WTC11 (cell line): ENCODE measurements around the gene MYO15B. TPM values are rescaled to one million over a fixed set of nuclear protein-coding genes. Genes with fewer than 3 reads are reported as not detected.

ENCODE experiments used
- ATAC-seq: fragments of 200-7000 bp; cut with Tn5 transposase; 2 replicates; pipeline ENCODE4 v1.10.0; 2021; ENCODE audit warnings: mild to moderate bottlenecking, moderate library complexity
- CTCF ChIA-PET: fragments of 300-600 bp; sonication (Branson Sonifier 250); formaldehyde crosslinking; loops from one replicate; lab custom pipeline; 2021; ENCODE audit warnings: antibody characterized with exemption; lab: Charles Lee
- POLR2A ChIA-PET: fragments of 350-600 bp; sonication (Branson Sonifier 250); formaldehyde crosslinking; loops from one replicate; lab custom pipeline; 2021; ENCODE audit warnings: antibody characterized with exemption; lab: Charles Lee
- DNase-seq: peaks from one replicate; pipeline ENCODE4 v3.0.0; 2021; ENCODE audit warnings: low spot score
- H3K27ac Mint-ChIP-seq: 2 replicates; pipeline ENCODE4 v1.8.0; 2021; ENCODE audit warnings: mixed read lengths
- H3K27me3 Mint-ChIP-seq: 2 replicates; pipeline ENCODE4 v1.8.0; 2021; ENCODE audit warnings: low read depth, mild to moderate bottlenecking, moderate library complexity, mixed read lengths
- H3K36me3 Mint-ChIP-seq: 2 replicates; pipeline ENCODE4 v1.8.0; 2021; ENCODE audit warnings: mixed read lengths
- H3K4me1 Mint-ChIP-seq: 2 replicates; pipeline ENCODE4 v1.8.0; 2022; ENCODE audit warnings: mixed read lengths
- H3K4me3 Mint-ChIP-seq: 2 replicates; pipeline ENCODE4 v1.8.0; 2021; ENCODE audit warnings: mild to moderate bottlenecking, moderate library complexity, mixed read lengths
- H3K9me3 Mint-ChIP-seq: 2 replicates; pipeline ENCODE4 v1.8.0; 2021; ENCODE audit warnings: mixed read lengths
- ATF1 ChIP-seq: sonication (generic); formaldehyde crosslinking; IDR thresholded peaks from 2 replicates; pipeline ENCODE4 v1.8.1; 2023; ENCODE audit warnings: mild to moderate bottlenecking, moderate library complexity, missing genetic modification reagents
- ELF4 ChIP-seq: sonication (generic); formaldehyde crosslinking; IDR thresholded peaks from 2 replicates; pipeline ENCODE4 v1.8.1; 2022; ENCODE audit warnings: low read depth, mild to moderate bottlenecking, moderate library complexity, missing genetic modification reagents
- GABPB1 ChIP-seq: sonication (generic); formaldehyde crosslinking; IDR thresholded peaks from 2 replicates; pipeline ENCODE4 v1.8.1; 2023; ENCODE audit warnings: mild to moderate bottlenecking, missing genetic modification reagents
- NFATC4 ChIP-seq: fragments of 250-450 bp; sonication (Bioruptor Pico); IDR thresholded peaks from 2 replicates; pipeline ENCODE4 v1.9.0; 2021; ENCODE audit warnings: mild to moderate bottlenecking
- SMAD3 ChIP-seq: sonication (generic); formaldehyde crosslinking; IDR thresholded peaks from 2 replicates; pipeline ENCODE4 v1.8.0; 2022; ENCODE audit warnings: missing genetic modification reagents, mild to moderate bottlenecking, borderline replicate concordance
- SMAD4 ChIP-seq: sonication (generic); formaldehyde crosslinking; IDR thresholded peaks from 2 replicates; pipeline ENCODE4 v1.8.0; 2022; ENCODE audit warnings: mild to moderate bottlenecking, missing genetic modification reagents
- SP1 ChIP-seq: sonication (generic); formaldehyde crosslinking; conservative IDR thresholded peaks from 2 replicates; pipeline ENCODE4 v1.8.1; 2022; ENCODE audit warnings: missing genetic modification reagents
- TCF7 ChIP-seq: sonication (generic); formaldehyde crosslinking; IDR thresholded peaks from 2 replicates; pipeline ENCODE4 v1.8.0; 2022; ENCODE audit warnings: mild to moderate bottlenecking, low read depth, missing genetic modification reagents, moderate library complexity
- ZBTB21 ChIP-seq: sonication (generic); formaldehyde crosslinking; IDR thresholded peaks from 2 replicates; pipeline ENCODE4 v1.8.1; 2023; ENCODE audit warnings: mild to moderate bottlenecking, missing genetic modification reagents, borderline replicate concordance
- ZNF232 ChIP-seq: sonication (generic); formaldehyde crosslinking; IDR thresholded peaks from 2 replicates; pipeline ENCODE4 v1.8.0; 2022; ENCODE audit warnings: mild to moderate bottlenecking, missing genetic modification reagents
- ZNF396 ChIP-seq: fragments of 250-450 bp; sonication (Bioruptor Pico); IDR thresholded peaks from 2 replicates; pipeline ENCODE4 v1.8.0; 2021; ENCODE audit warnings: mild to moderate bottlenecking, moderate library complexity, borderline replicate concordance
- total RNA-seq: library from RNA; stranded (reverse); gene quantifications from 3 replicates; pipeline ENCODE4 v1.2.3, GENCODE V29; 2021
- TF ChIP-seq, protein P1 (sequence below): sonication (generic); formaldehyde crosslinking; IDR thresholded peaks from 2 replicates; pipeline ENCODE4 v1.8.1; 2023; ENCODE audit warnings: mild to moderate bottlenecking, missing genetic modification reagents
- TF ChIP-seq, protein P2 (sequence below): sonication (generic); formaldehyde crosslinking; conservative IDR thresholded peaks from 2 replicates; pipeline ENCODE4 v1.8.1; 2023; ENCODE audit warnings: mild to moderate bottlenecking, low read depth, missing genetic modification reagents, moderate library complexity
- TF ChIP-seq, protein P3 (sequence below): sonication (generic); formaldehyde crosslinking; IDR thresholded peaks from 2 replicates; pipeline ENCODE4 v1.8.1; 2022; ENCODE audit warnings: mild to moderate bottlenecking, missing genetic modification reagents, moderate library complexity, borderline replicate concordance
- TF ChIP-seq, protein P4 (sequence below): sonication (generic); formaldehyde crosslinking; IDR thresholded peaks from 2 replicates; pipeline ENCODE4 v1.8.1; 2023; ENCODE audit warnings: mild to moderate bottlenecking, missing genetic modification reagents, borderline replicate concordance
- TF ChIP-seq, protein P5 (sequence below): sonication (generic); formaldehyde crosslinking; IDR thresholded peaks from 2 replicates; pipeline ENCODE4 v1.8.1; 2022; ENCODE audit warnings: low read depth, mild to moderate bottlenecking, moderate library complexity, missing genetic modification reagents, borderline replicate concordance
- TF ChIP-seq, protein P6 (sequence below): fragments of 250-450 bp; sonication (Bioruptor Pico); IDR thresholded peaks from 2 replicates; pipeline ENCODE4 v1.9.0; 2021; ENCODE audit warnings: mild to moderate bottlenecking

Gene MYO15B
- total RNA-seq, 1 experiment from 2014 or later, result 35.6 TPM

DNA sequence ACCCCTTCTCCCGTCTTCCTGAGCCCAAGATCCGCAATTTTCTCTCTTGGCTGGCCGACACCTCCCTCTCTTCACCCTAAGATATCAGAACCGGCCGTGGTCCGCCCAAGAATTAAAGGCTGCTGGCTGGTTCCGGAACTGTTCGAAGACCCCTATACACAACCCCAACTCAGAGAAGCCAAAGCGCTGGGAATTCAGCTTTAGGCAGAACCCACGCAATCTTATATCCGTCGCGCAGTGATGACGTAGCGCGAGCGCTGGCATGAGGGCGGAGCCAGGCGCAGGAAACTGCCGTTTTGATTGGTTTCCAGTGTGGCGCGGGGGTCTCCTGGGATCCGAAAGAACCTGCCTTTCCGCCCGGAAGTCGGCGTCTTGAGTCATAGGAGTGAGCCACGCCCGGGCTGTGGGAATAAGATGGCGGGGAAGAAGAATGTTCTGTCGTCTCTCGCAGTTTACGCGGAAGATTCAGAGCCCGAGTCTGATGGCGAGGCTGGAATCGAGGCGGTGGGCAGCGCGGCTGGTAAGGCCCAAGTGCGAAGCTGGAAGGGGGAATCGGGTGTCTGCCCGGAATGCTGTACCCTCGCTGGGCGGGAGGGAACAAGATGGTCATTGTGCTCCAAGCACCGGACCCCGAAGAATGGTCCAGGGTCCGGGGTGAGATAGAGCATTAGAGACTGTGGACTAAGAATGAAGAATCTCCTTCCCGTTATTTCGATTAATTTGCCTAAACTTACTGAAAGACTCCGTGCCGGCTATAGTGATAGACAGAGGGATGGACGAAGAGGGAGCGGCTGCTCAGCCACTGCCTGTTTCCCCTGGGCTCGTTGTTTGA, 79.6 kb downstream of the MYO15B start, which contains the start of the genes RECQL5 and SAP30BP (continued):
- TF ChIP-seq, protein P1, sequence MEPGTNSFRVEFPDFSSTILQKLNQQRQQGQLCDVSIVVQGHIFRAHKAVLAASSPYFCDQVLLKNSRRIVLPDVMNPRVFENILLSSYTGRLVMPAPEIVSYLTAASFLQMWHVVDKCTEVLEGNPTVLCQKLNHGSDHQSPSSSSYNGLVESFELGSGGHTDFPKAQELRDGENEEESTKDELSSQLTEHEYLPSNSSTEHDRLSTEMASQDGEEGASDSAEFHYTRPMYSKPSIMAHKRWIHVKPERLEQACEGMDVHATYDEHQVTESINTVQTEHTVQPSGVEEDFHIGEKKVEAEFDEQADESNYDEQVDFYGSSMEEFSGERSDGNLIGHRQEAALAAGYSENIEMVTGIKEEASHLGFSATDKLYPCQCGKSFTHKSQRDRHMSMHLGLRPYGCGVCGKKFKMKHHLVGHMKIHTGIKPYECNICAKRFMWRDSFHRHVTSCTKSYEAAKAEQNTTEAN (CRISPR knock-in tag), result peak; percentile 65; the same call in 1 of the 2 replicates
- peak; percentile 93 for TF ChIP-seq SP1 (CRISPR knock-in tag)
- TF ChIP-seq, all 79 proteins: peak for 15

DNA sequence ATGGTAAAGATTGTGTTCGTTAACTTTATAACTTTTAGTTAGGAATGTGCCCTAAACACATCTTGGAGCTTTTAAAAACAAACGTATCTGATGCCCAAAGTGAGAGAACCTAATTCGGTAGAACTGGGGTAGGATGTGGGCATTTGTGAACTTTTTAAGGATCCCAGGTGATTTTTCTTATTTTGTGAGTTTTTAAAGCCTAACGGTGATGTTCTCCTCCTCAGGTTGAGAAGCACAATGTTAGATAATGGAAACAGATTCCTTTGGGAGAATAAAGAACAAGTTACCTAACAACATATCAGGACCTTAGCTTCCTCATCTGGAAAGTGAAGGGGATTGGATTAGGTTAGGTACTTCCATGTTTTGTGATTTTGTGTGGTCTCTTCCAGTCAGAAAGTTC, 80.2 kb downstream of the MYO15B start:
- H3K27me3 Mint-ChIP-seq, result no peaks in the 10 kb centered on the region
- CTCF ChIA-PET, result interaction anchor here (0.9 to 3.6 kb wide), 2 partner anchors 86 to 163 kb away, joined by 3 to 17 read pairs; no protein-coding TSS in a partner anchor
- peaks cover 12% of the 10 kb centered on the region for H3K4me1 Mint-ChIP-seq
- H3K36me3 Mint-ChIP-seq, result peaks cover 41% of the 10 kb centered on the region
- POLR2A ChIA-PET, result interaction anchor here (0.6 kb wide), 1 partner anchor 294 kb away, joined by 6 read pairs; no protein-coding TSS in a partner anchor
- H3K4me3 Mint-ChIP-seq, result no peak overlapping the region
- no peak for ATAC-seq
- no peak overlapping the region for H3K27ac Mint-ChIP-seq
- TF ChIP-seq, protein P2, sequence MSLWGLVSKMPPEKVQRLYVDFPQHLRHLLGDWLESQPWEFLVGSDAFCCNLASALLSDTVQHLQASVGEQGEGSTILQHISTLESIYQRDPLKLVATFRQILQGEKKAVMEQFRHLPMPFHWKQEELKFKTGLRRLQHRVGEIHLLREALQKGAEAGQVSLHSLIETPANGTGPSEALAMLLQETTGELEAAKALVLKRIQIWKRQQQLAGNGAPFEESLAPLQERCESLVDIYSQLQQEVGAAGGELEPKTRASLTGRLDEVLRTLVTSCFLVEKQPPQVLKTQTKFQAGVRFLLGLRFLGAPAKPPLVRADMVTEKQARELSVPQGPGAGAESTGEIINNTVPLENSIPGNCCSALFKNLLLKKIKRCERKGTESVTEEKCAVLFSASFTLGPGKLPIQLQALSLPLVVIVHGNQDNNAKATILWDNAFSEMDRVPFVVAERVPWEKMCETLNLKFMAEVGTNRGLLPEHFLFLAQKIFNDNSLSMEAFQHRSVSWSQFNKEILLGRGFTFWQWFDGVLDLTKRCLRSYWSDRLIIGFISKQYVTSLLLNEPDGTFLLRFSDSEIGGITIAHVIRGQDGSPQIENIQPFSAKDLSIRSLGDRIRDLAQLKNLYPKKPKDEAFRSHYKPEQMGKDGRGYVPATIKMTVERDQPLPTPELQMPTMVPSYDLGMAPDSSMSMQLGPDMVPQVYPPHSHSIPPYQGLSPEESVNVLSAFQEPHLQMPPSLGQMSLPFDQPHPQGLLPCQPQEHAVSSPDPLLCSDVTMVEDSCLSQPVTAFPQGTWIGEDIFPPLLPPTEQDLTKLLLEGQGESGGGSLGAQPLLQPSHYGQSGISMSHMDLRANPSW (CRISPR knock-in tag), result no peak
- no peak for TF ChIP-seq SMAD3 (CRISPR knock-in tag)
- TF ChIP-seq, protein P3, sequence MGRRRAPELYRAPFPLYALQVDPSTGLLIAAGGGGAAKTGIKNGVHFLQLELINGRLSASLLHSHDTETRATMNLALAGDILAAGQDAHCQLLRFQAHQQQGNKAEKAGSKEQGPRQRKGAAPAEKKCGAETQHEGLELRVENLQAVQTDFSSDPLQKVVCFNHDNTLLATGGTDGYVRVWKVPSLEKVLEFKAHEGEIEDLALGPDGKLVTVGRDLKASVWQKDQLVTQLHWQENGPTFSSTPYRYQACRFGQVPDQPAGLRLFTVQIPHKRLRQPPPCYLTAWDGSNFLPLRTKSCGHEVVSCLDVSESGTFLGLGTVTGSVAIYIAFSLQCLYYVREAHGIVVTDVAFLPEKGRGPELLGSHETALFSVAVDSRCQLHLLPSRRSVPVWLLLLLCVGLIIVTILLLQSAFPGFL, result no peak
- TF ChIP-seq GABPB1, result no peak
- TF ChIP-seq ZBTB21 (CRISPR knock-in tag), result no peak
- TF ChIP-seq, protein P4, sequence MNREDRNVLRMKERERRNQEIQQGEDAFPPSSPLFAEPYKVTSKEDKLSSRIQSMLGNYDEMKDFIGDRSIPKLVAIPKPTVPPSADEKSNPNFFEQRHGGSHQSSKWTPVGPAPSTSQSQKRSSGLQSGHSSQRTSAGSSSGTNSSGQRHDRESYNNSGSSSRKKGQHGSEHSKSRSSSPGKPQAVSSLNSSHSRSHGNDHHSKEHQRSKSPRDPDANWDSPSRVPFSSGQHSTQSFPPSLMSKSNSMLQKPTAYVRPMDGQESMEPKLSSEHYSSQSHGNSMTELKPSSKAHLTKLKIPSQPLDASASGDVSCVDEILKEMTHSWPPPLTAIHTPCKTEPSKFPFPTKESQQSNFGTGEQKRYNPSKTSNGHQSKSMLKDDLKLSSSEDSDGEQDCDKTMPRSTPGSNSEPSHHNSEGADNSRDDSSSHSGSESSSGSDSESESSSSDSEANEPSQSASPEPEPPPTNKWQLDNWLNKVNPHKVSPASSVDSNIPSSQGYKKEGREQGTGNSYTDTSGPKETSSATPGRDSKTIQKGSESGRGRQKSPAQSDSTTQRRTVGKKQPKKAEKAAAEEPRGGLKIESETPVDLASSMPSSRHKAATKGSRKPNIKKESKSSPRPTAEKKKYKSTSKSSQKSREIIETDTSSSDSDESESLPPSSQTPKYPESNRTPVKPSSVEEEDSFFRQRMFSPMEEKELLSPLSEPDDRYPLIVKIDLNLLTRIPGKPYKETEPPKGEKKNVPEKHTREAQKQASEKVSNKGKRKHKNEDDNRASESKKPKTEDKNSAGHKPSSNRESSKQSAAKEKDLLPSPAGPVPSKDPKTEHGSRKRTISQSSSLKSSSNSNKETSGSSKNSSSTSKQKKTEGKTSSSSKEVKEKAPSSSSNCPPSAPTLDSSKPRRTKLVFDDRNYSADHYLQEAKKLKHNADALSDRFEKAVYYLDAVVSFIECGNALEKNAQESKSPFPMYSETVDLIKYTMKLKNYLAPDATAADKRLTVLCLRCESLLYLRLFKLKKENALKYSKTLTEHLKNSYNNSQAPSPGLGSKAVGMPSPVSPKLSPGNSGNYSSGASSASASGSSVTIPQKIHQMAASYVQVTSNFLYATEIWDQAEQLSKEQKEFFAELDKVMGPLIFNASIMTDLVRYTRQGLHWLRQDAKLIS (CRISPR knock-in tag), result no peak
- no peak for TF ChIP-seq ATF1 (CRISPR knock-in tag)
- TF ChIP-seq TCF7 (CRISPR knock-in tag), result no peak
- TF ChIP-seq, protein P5, sequence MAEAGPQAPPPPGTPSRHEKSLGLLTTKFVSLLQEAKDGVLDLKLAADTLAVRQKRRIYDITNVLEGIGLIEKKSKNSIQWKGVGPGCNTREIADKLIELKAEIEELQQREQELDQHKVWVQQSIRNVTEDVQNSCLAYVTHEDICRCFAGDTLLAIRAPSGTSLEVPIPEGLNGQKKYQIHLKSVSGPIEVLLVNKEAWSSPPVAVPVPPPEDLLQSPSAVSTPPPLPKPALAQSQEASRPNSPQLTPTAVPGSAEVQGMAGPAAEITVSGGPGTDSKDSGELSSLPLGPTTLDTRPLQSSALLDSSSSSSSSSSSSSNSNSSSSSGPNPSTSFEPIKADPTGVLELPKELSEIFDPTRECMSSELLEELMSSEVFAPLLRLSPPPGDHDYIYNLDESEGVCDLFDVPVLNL (CRISPR knock-in tag), result no peak
- no peak for TF ChIP-seq ELF4 (CRISPR knock-in tag)
- no peak for TF ChIP-seq NFATC4 (CRISPR knock-in tag)
- no peak for TF ChIP-seq ZNF232 (CRISPR knock-in tag)
- TF ChIP-seq, protein P6, sequence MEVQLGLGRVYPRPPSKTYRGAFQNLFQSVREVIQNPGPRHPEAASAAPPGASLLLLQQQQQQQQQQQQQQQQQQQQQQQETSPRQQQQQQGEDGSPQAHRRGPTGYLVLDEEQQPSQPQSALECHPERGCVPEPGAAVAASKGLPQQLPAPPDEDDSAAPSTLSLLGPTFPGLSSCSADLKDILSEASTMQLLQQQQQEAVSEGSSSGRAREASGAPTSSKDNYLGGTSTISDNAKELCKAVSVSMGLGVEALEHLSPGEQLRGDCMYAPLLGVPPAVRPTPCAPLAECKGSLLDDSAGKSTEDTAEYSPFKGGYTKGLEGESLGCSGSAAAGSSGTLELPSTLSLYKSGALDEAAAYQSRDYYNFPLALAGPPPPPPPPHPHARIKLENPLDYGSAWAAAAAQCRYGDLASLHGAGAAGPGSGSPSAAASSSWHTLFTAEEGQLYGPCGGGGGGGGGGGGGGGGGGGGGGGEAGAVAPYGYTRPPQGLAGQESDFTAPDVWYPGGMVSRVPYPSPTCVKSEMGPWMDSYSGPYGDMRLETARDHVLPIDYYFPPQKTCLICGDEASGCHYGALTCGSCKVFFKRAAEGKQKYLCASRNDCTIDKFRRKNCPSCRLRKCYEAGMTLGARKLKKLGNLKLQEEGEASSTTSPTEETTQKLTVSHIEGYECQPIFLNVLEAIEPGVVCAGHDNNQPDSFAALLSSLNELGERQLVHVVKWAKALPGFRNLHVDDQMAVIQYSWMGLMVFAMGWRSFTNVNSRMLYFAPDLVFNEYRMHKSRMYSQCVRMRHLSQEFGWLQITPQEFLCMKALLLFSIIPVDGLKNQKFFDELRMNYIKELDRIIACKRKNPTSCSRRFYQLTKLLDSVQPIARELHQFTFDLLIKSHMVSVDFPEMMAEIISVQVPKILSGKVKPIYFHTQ (CRISPR knock-in tag), result no peak
- no peak for TF ChIP-seq ZNF396 (CRISPR knock-in tag)
- TF ChIP-seq SMAD4 (CRISPR knock-in tag), result no peak
- TF ChIP-seq, all 79 proteins: peak for 0
- no peaks in the 10 kb centered on the region for H3K9me3 Mint-ChIP-seq
- no peak for DNase-seq
